Measurements from ENCODE around the gene DCDC2.
"Not testable (repeated sequence)": the region's sequence is repeated elsewhere in the genome, so short reads cannot be mapped to it uniquely, and the experiment has no call there.

DCDC2 gene

GRCh38 chr6:24205020-24205492 is 152.8 kb downstream of the DCDC2 start:
- H3K27me3 Mint-ChIP-seq, result peaks cover 12% of the 10 kb centered on the region
- no peaks in the 10 kb centered on the region for H3K4me1 Mint-ChIP-seq (ENCODE audit: low read depth)
- H3K27ac Mint-ChIP-seq, result no peak overlapping the region
- no peaks in the 10 kb centered on the region for H3K9me3 Mint-ChIP-seq
- no peak overlapping the region for H3K4me3 Mint-ChIP-seq
- H3K36me3 Mint-ChIP-seq (ENCODE audit: low read depth), result no peaks in the 10 kb centered on the region

DNA sequence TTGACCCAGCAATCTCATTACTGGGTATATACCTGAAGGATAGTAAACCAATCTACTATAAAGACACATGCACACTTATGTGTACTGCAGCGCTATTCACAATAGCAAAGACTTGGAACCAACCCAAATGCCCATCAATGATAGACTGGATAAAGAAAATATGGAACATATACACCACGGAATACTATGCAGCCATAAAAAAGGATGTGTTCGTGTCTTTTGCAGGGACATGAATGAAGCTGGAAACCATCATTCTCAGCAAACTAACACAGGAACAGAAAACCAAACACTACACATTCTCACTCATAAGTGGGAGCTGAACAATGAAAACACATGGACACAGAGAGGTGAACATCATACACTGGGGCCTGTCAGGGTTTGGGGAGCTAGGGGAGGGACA is 153.7 kb downstream of the DCDC2 start:
- H3K36me3 Mint-ChIP-seq (ENCODE audit: low read depth); H3K9me3 Mint-ChIP-seq; H3K27ac Mint-ChIP-seq; H3K4me1 Mint-ChIP-seq (ENCODE audit: low read depth); H3K4me3 Mint-ChIP-seq: not testable (repeated sequence)
- H3K27me3 Mint-ChIP-seq, result peaks cover 17% of the 10 kb centered on the region

DNA sequence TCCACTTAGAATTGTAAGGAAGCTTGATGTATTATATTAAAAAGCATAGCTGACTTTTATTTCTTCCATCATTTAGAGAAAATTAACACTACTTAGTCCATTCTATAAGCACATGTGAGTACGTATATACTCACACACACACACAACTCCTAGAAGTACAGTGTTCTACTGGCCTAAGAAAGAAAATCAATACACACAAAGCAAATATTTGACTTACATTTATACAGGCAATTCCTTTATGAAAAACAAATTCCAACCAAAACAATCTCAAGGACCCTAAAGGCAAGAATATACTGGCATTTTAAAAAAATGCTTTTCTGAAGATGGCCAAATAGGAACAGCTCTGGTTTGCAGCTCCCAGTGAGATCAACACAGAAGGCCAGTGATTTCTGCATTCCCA is 160.0 kb downstream of the DCDC2 start:
- H3K9me3 Mint-ChIP-seq, result no peaks in the 10 kb centered on the region
- no peak overlapping the region for H3K27ac Mint-ChIP-seq
- H3K4me1 Mint-ChIP-seq (ENCODE audit: low read depth), result no peaks in the 10 kb centered on the region
- no peak overlapping the region for H3K4me3 Mint-ChIP-seq
- H3K36me3 Mint-ChIP-seq (ENCODE audit: low read depth), result no peaks in the 10 kb centered on the region
- H3K27me3 Mint-ChIP-seq, result peaks cover 17% of the 10 kb centered on the region

DNA sequence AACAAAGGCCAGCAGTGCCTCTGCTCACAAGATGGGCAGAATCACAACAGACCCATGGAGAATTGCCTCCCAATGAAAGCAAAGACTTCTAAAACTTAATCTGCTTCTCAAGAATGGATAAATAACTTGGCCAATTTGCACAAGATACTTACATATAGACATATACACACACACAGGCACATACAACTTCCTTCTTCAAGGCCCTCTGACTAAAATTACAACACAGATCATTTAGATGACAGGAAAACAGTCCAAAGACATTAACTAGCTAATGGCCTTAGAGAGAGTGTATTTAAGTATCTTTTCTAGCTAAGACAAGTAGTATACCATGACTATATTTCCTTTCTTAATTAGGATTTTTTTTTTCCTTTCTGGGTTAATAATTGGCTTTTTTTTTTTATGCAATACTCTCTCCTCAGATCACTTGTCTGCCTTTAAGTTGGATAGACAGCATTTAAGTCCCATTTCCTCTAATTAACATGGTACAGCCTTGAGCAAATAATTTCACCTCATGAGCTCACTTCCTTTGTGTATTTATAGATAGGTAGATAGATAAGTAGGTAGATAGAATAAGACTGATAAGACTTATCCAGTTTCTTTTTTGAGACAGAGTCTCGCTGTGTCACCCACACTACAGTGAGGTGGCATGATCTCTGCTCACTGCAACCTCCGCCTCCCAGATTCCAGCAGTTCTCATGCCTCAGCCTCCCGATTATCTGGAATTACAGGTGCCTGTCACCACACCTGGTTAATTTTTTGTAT is 161.8 kb downstream of the DCDC2 start:
- Mint-ChIP-seq H3K27me3 (peaks cover 22% of the 10 kb centered on the region), H3K27ac (no peak overlapping the region), H3K36me3 (ENCODE audit: low read depth) (no peaks in the 10 kb centered on the region), H3K9me3 (no peaks in the 10 kb centered on the region), H3K4me3 (no peak overlapping the region), H3K4me1 (ENCODE audit: low read depth) (no peaks in the 10 kb centered on the region)

DNA sequence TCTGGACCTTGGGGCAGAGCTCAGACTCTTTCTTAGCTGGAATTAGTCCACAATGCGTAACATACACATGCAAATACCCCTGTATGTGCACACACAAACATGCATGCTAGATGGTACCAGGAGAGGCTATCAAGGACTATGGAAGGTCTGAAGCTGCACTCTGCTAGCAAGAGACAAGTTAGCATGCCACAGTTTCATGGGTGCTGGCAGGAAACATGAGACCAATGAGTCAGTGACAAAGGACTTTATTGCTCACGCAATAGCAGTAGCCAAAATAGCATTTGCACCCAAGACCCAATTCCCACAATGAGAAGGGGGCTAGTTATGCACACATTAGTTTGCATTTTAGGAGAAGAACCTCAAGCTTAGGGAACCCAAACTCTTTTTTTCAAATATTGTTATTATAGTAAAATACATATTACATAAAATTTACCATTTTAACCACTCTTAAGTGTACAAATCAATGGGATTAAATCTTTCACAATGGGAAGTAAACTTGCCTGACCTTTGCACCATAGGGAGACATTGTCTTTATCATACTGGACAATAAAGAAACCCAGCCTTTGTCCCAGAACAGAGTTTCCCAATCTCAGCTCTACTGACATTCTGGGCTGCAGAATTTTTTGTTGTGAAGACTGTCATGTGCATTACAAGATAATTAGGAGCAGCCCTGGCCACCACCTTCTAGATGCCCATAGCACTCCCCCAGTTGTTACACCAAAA is 162.7 kb downstream of the DCDC2 start:
- Mint-ChIP-seq H3K4me1 (ENCODE audit: low read depth) (no peaks in the 10 kb centered on the region), H3K9me3 (no peaks in the 10 kb centered on the region), H3K4me3 (no peak overlapping the region), H3K36me3 (ENCODE audit: low read depth) (no peaks in the 10 kb centered on the region), H3K27ac (no peak overlapping the region), H3K27me3 (peaks cover 22% of the 10 kb centered on the region)

DNA sequence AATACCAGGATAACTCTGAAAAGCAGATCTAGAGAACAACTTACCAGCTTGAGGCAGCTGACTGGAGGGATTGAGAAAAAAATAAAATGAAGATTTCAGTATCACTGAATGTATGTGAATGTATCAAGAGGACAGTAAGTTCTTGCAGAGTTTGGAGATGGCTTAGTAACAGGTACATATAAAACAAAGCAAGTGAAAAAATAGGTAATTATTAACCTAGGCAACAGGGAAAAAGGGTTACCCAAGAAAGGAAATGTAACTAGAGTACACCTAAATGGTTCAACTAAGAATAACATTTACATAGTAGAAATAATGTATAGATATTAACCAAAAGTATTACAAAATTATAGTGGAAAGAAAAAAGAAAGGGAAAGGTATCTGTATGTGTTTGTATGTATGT is 164.5 kb downstream of the DCDC2 start:
- H3K27ac Mint-ChIP-seq, result no peak overlapping the region
- no peaks in the 10 kb centered on the region for H3K9me3 Mint-ChIP-seq
- no peaks in the 10 kb centered on the region for H3K36me3 Mint-ChIP-seq (ENCODE audit: low read depth)
- no peaks in the 10 kb centered on the region for H3K4me1 Mint-ChIP-seq (ENCODE audit: low read depth)
- H3K4me3 Mint-ChIP-seq, result no peak overlapping the region
- H3K27me3 Mint-ChIP-seq, result peaks cover 27% of the 10 kb centered on the region

GRCh38 chr6:24191346-24191745 is 166.5 kb downstream of the DCDC2 start:
- H3K27ac Mint-ChIP-seq, result no peak overlapping the region
- no peak overlapping the region for H3K4me3 Mint-ChIP-seq
- H3K36me3 Mint-ChIP-seq (ENCODE audit: low read depth), result no peaks in the 10 kb centered on the region
- H3K4me1 Mint-ChIP-seq (ENCODE audit: low read depth), result no peaks in the 10 kb centered on the region
- H3K9me3 Mint-ChIP-seq, result no peaks in the 10 kb centered on the region
- H3K27me3 Mint-ChIP-seq, result peaks cover 26% of the 10 kb centered on the region

DNA sequence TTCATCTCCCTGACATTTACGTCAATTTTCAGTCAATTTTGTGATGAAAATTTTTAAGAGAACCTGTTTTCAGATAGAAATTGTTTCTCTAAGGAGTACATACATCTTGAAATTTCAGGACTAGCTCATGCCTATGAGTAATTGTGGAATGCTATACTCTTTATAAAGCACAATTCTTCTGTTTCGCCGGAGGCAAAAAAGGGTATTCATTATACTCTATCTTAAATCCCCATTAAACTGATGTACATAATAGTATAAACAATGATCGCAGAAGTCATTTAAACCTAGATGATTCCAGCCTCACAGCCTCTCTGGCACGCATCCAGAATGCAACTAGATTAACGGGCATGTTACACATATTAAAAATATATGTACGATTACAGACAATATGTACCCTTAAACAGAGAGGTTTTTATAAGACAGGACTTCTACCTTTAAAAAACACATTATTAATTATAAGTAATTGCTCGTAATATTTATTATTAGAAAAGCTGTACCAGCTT is 169.2 kb downstream of the DCDC2 start:
- peaks cover 22% of the 10 kb centered on the region for H3K27me3 Mint-ChIP-seq
- no peaks in the 10 kb centered on the region for H3K9me3 Mint-ChIP-seq
- no peaks in the 10 kb centered on the region for H3K36me3 Mint-ChIP-seq (ENCODE audit: low read depth)
- no peak overlapping the region for H3K27ac Mint-ChIP-seq
- no peaks in the 10 kb centered on the region for H3K4me1 Mint-ChIP-seq (ENCODE audit: low read depth)
- H3K4me3 Mint-ChIP-seq, result no peak overlapping the region

DNA sequence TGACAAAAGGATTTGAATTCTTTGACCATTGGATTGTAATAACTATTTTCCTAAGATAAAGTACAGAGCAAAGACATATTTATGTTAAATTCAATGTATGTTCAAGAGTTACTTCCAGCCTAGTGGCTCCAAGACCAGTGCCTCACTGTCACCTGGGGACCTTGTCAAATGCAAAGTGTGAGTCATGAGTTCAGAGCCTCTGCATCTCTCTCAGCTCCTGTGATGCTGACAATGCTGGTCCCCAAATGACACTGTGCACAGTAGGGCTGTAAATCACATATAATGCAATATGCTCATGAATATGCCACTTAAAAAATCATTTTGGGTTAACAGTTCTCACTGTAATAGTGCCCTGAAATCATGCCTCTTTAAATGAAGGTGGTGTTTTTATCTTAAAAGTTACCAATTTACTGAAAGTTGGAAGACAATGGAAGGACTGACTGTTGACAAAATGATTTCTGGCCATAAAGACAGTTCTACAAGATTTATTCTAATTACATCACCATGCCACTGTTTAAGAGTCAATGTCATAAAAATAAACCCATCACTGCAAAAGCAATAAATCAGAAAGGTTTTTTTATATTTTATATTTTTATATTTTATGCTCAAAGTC is 169.8 kb downstream of the DCDC2 start:
- Mint-ChIP-seq H3K36me3 (ENCODE audit: low read depth) (no peaks in the 10 kb centered on the region), H3K27ac (no peak overlapping the region), H3K9me3 (no peaks in the 10 kb centered on the region), H3K27me3 (peaks cover 22% of the 10 kb centered on the region), H3K4me1 (ENCODE audit: low read depth) (no peaks in the 10 kb centered on the region), H3K4me3 (no peak overlapping the region)

GRCh38 chr6:24186349-24186748 is 171.5 kb downstream of the DCDC2 start:
- H3K27me3 Mint-ChIP-seq, result peaks cover 15% of the 10 kb centered on the region
- H3K27ac Mint-ChIP-seq, result no peak overlapping the region
- no peaks in the 10 kb centered on the region for H3K9me3 Mint-ChIP-seq
- H3K36me3 Mint-ChIP-seq (ENCODE audit: low read depth), result no peaks in the 10 kb centered on the region
- no peak overlapping the region for H3K4me3 Mint-ChIP-seq
- H3K4me1 Mint-ChIP-seq (ENCODE audit: low read depth), result no peaks in the 10 kb centered on the region

DNA sequence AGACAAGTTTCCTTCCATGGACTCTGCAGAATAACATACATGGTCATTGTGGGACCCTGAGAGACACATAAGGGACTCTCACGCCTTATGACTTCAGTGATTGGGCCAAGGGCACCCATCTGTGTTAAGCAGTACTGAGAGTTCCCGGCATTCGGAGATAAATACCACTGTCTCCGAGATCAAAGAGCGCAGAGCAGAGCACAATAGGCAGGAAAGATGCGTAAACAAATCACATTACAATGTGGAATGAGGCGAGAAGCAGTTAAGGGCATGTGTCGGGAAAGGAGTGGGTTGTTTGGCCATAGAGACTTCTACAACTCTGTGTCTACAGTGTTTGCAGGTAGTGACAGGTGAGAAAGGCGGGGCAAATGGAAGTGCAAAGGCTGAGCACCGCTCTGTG is 174.3 kb downstream of the DCDC2 start:
- H3K27me3 Mint-ChIP-seq, result peaks cover 4% of the 10 kb centered on the region
- H3K4me1 Mint-ChIP-seq (ENCODE audit: low read depth), result no peaks in the 10 kb centered on the region
- no peaks in the 10 kb centered on the region for H3K9me3 Mint-ChIP-seq
- no peaks in the 10 kb centered on the region for H3K36me3 Mint-ChIP-seq (ENCODE audit: low read depth)
- no peak overlapping the region for H3K4me3 Mint-ChIP-seq
- no peak overlapping the region for H3K27ac Mint-ChIP-seq

DNA sequence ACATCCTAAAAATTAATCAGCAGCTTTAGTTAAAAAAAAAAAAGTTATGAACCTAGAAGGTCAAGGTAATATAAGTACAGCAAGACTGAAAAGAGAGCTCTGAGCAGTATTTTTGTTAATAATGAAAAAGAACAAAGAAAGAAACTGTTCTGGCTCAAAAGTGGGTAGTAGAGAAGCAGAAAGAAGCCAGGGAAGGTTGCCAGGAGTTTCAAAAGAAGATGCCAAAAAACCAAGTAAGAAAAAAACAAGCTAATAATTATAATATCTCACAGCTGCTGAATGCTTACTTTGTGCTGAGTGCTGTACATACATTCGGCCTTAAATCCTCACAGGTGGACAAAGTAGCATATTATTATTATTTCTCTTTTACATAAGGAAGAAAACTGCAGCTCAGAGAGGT is 200.0 kb downstream of the DCDC2 start:
- H3K4me1 Mint-ChIP-seq (ENCODE audit: low read depth), result no peaks in the 10 kb centered on the region
- H3K27me3 Mint-ChIP-seq, result peaks cover 9% of the 10 kb centered on the region
- no peaks in the 10 kb centered on the region for H3K36me3 Mint-ChIP-seq (ENCODE audit: low read depth)
- no peak overlapping the region for H3K27ac Mint-ChIP-seq
- H3K4me3 Mint-ChIP-seq, result no peak overlapping the region
- no peaks in the 10 kb centered on the region for H3K9me3 Mint-ChIP-seq

- no peak overlapping the region for H3K27ac Mint-ChIP-seq
- no peaks in the 10 kb centered on the region for H3K4me1 Mint-ChIP-seq (ENCODE audit: low read depth)
- H3K9me3 Mint-ChIP-seq, result peaks cover 5% of the 10 kb centered on the region
Measured at GRCh38 chr6:24154121-24154520, 203.7 kb downstream of the DCDC2 start.

DNA sequence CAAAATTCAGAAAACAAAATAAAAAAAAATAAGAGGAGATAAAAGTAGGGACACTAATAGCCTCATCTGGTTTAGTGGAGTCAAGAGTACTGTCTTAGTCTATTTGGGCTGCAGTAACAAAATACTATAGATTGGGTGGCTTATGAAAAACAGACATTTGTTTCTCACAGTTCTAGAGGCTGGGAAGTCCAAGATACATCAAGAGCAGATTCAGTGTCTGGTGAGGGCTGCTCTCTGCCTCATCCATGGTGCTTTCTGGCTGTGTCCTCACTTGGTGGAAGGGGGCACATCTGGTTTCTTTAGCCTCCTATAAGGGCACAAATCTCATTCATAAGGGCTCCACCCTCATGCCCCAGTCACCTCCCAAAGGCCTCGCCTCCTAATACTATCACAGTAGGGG is 205.8 kb downstream of the DCDC2 start:
- Mint-ChIP-seq H3K27me3 (peaks cover 14% of the 10 kb centered on the region), H3K36me3 (ENCODE audit: low read depth) (no peaks in the 10 kb centered on the region), H3K9me3 (peaks cover 5% of the 10 kb centered on the region), H3K4me3 (no peak overlapping the region), H3K4me1 (ENCODE audit: low read depth) (no peaks in the 10 kb centered on the region), H3K27ac (no peak overlapping the region)

More at GRCh38 chr6:24154121-24154520, 203.7 kb downstream of the DCDC2 start:
- no peak overlapping the region for H3K4me3 Mint-ChIP-seq
- H3K36me3 Mint-ChIP-seq (ENCODE audit: low read depth), result no peaks in the 10 kb centered on the region
- H3K27me3 Mint-ChIP-seq, result peaks cover 15% of the 10 kb centered on the region

- no peaks in the 10 kb centered on the region for H3K4me1 Mint-ChIP-seq (ENCODE audit: low read depth)
- peaks cover 5% of the 10 kb centered on the region for H3K9me3 Mint-ChIP-seq
- H3K27me3 Mint-ChIP-seq, result peaks cover 14% of the 10 kb centered on the region
Measured at GRCh38 chr6:24149836-24150235, 208.0 kb downstream of the DCDC2 start.

More at GRCh38 chr6:24149836-24150235, 208.0 kb downstream of the DCDC2 start:
- Mint-ChIP-seq H3K27ac (no peak overlapping the region), H3K4me3 (no peak overlapping the region), H3K36me3 (ENCODE audit: low read depth) (no peaks in the 10 kb centered on the region)
